SJSA1 (cell line): ENCODE results near the gene TAF11L2. TPM values are rescaled to one million over a fixed set of nuclear protein-coding genes. Genes with fewer than 3 reads are reported as not detected.
"Not testable (repeated sequence)": the region's sequence is repeated elsewhere in the genome, so short reads cannot be mapped to it uniquely, and the experiment has no call there.

Experiments
- DNase-seq, 2 experiments: peaks; one replicate each; pipeline ENCODE4 v3.0.0-alpha.2; 2015 to 2020; ENCODE audit warnings: low spot score in 2 of 2, low read depth in 1 of 2
- H3K27ac ChIP-seq: fragments of 250-450 bp; sonication (Bioruptor Pico); 2 replicates; pipeline ENCODE4 v1.5.1; 2020; ENCODE audit warnings: mild to moderate bottlenecking, moderate library complexity
- H3K27me3 ChIP-seq: fragments of 250-450 bp; sonication (Bioruptor Pico); replicated peaks from 2 replicates; pipeline ENCODE4 v1.5.1; 2020; ENCODE audit warnings: mild to moderate bottlenecking, moderate library complexity
- H3K36me3 ChIP-seq: fragments of 250-450 bp; sonication (Bioruptor Pico); 2 replicates; pipeline ENCODE4 v1.5.1; 2020; ENCODE audit warnings: mild to moderate bottlenecking
- H3K4me1 ChIP-seq: fragments of 250-450 bp; sonication (Bioruptor Pico); replicated peaks from 2 replicates; pipeline ENCODE4 v1.6.1; 2021; ENCODE audit warnings: mild to moderate bottlenecking
- H3K4me3 ChIP-seq: fragments of 250-450 bp; sonication (Bioruptor Pico); 2 replicates; pipeline ENCODE4 v1.5.1; 2020; ENCODE audit warnings: mild to moderate bottlenecking
- H3K9me3 ChIP-seq: fragments of 250-450 bp; sonication (Bioruptor Pico); replicated peaks from 2 replicates; pipeline ENCODE4 v1.5.1; 2020; ENCODE audit warnings: mild to moderate bottlenecking
- total RNA-seq: library from RNA; depleted of rRNA; stranded (reverse); fragments of >200 nt; shearing (Covaris generic); gene quantifications from 2 replicates; pipeline ENCODE4 v1.2.3, GENCODE V29; 2014; rRNA removed

TAF11L2 gene
- not detected in 2 replicates for total RNA-seq

DNA sequence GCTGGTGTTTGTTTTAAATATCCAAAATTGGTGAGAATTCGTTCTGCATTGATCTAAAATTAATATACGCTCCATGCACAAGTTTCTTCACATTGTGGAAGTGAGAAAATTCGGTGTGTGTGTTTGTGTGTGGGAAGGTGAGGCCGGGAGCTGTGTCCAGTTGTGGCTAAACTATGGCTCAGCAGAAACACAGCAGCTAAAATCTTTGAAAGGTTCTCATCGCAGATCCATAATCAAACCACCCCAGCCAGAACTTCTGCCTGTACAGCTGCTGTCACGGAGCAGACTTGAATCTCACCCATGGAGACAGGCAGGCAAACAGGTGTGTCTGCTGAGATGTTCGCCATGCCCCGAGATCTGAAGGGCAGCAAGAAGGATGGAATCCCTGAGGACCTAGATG is at the start of gene TAF11L2:
TSS of gene TAF11L2 (plus strand) at position 301 of the 400 bp plus-strand sequence.
- not testable (repeated sequence) for H3K4me1 ChIP-seq, H3K27me3 ChIP-seq, H3K9me3 ChIP-seq, H3K4me3 ChIP-seq, H3K27ac ChIP-seq, H3K36me3 ChIP-seq, DNase-seq

DNA sequence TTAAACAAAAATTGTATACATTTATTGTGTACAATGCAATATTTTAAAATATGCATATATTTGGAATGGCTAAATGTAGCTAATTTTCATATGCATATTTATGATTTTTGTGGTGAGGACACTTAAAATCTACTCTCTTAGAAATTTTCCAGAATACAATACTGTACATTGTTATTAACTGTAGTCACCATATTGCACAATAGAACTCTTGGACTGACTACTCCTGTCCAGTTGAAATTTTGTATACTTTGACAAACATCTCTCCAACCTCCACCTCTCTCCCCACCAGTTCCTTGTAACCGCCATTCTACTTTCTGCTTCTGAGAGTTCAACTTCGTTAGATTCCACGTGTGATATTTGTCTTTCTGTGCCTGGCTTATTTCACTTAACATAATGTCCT is 49.2 kb upstream of the TAF11L2 start:
- Histone ChIP-seq H3K27ac (no peak overlapping the region), H3K4me1 (peaks cover 9% of the 10 kb centered on the region), H3K27me3 (no peaks in the 10 kb centered on the region), H3K4me3 (no peak overlapping the region), H3K9me3 (no peaks in the 10 kb centered on the region), H3K36me3 (no peaks in the 10 kb centered on the region)
- DNase-seq: no peak

DNA sequence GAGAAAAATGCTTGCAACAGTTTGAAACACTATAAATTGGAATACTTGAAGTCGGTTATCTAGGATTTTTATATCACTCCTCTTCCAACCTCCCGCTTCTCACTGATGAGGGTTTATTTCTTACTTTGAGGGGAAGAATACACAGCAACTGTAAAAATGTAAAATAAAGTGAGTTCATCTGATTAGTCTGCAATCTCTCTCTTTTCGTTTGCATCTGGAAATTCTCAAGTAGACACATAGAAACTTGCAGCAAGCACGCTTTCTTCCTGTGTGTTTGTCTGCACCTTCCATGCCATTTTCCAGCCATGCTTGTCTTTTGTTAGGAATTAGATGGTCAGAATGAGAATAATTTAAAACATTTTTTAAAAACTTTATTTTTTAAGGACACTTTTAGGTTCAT is 45.1 kb upstream of the TAF11L2 start:
- no peaks in the 10 kb centered on the region for H3K4me1 ChIP-seq
- no peak for DNase-seq
- no peaks in the 10 kb centered on the region for H3K36me3 ChIP-seq
- H3K27me3 ChIP-seq: no peaks in the 10 kb centered on the region
- H3K27ac ChIP-seq: no peak overlapping the region
- H3K9me3 ChIP-seq: no peaks in the 10 kb centered on the region
- H3K4me3 ChIP-seq: no peak overlapping the region

DNA sequence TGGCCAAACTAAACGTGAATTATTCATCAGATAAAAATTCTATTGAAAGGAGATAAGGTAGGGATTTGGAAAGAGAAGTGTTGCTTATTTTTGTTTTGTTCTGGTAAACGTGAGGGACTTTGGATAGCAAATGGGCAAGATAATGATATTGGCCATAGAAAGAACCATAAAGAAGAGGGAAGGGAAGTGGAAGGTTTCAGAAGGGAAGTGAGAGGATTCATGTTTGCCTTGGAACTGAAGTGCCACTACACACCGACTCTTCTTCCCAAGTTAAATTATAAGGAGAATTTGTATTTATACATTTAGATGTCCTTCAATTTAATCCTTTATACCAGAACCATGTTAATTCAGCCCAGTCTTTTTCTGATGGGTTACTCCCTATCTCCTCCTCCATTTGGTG is 42.1 kb upstream of the TAF11L2 start:
- DNase-seq: no peak
- Histone ChIP-seq H3K27ac (no peak overlapping the region), H3K36me3 (no peaks in the 10 kb centered on the region), H3K27me3 (no peaks in the 10 kb centered on the region), H3K9me3 (no peaks in the 10 kb centered on the region), H3K4me3 (no peak overlapping the region), H3K4me1 (no peaks in the 10 kb centered on the region)

DNA sequence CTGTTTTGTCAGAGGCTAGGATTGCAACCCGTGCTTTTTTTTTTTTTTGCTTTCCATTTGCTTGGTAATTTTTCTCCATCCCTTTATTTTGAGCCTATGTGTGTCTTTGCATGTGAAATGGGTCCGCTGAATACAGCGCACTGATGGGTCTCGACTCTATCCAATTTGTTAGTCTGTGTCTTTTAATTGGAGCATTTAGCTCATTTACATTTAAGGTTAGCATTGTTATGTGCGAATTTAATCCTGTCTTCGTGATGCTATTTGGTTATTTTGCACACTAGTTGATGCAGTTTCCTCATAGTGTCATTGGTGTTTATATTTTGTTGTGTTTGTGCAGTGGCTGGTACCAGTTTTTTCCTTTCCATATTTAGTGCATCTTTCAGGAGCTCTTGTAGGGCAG is 36.2 kb upstream of the TAF11L2 start:
- H3K9me3 ChIP-seq: no peaks in the 10 kb centered on the region
- no peaks in the 10 kb centered on the region for H3K36me3 ChIP-seq
- no peaks in the 10 kb centered on the region for H3K27me3 ChIP-seq
- DNase-seq: no peak
- no peaks in the 10 kb centered on the region for H3K4me1 ChIP-seq
- no peak overlapping the region for H3K4me3 ChIP-seq
- no peak overlapping the region for H3K27ac ChIP-seq

DNA sequence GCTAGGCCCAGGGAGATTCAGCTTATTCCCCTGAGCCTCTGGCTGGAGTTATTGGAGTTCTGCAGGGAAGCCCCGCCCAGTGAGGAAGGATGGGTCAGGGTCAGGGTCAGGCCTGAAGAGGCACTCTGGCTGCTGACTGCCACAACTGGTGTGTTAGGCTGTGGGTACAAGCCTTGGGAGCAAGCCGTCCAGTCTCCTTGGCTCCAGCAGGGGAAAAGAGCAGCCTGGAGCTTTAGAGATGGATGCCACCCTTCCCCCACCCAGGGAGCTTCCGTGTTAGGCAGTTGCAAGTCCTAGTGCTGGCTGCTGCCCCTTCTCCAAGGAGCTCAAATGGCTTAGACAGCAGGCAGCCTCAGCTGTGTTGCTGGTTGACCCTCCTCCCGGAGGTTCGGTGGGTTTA is 34.4 kb upstream of the TAF11L2 start:
- H3K27me3 ChIP-seq: no peaks in the 10 kb centered on the region
- no peak overlapping the region for H3K4me3 ChIP-seq
- H3K36me3 ChIP-seq: no peaks in the 10 kb centered on the region
- no peaks in the 10 kb centered on the region for H3K9me3 ChIP-seq
- DNase-seq: no peak
- H3K4me1 ChIP-seq: no peaks in the 10 kb centered on the region
- no peak overlapping the region for H3K27ac ChIP-seq

DNA sequence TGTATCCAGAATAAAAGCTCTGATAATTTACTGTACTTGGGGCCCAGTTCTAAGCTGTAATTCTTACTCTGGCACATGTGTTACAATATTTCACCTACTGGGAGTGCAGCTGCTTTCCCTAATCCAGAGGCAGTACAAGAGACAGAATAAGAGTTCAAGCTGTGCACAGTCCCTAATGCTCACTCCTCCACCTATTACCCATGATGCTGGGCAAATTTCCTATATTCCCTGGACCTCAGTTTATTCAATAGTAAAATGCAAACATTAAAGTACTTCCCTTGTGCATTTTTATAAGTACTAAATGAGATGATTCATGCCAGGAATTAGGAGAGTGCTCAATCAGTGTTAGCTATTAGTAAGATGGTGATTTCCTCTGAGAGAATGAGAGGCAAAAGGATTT is 28.0 kb upstream of the TAF11L2 start:
- Histone ChIP-seq H3K4me1 (no peaks in the 10 kb centered on the region), H3K9me3 (no peaks in the 10 kb centered on the region), H3K36me3 (no peaks in the 10 kb centered on the region), H3K4me3 (no peak overlapping the region), H3K27me3 (0 out of 2 replicates have a peak, but pooled peaks cover 3% of the 10 kb centered on the region), H3K27ac (no peak overlapping the region)
- DNase-seq: no peak

DNA sequence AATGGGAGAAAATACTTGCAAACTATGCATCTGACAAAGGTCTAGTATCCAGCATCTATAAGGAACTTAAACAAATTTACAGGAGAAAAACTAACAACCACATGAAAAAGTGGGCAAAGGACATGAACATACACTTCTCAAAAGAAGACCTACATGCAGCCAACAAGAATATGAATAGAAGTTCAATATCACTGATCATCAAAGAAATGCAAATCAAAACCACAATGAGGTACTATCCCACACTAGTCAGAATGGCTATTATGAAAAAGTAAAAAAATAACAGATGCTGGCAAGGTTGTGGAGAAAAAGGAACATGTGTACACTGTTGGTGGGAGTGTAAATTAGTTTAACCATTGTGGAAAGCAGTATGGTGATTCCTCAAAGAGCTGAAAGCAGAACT is 23.0 kb upstream of the TAF11L2 start:
- not testable (repeated sequence) for DNase-seq, H3K9me3 ChIP-seq

DNA sequence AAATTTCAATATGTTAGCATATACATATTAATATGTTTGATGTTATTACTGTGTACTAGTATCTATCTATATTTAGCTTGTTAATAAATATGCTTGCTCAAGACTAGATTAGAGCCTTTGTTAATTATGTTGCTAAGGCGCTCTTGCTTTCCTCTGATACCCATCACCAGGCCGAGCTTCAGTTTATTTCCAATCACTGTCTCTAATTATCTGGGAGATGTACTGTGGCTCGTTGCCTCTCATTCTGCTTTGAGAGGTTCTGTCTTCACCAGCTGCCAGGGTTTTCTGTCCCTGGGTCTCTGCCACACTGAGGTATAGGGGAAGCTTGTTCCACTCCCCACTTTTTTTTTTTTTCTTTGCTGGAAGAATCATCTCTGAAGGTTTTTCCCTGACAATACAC is 21.0 kb upstream of the TAF11L2 start:
- Histone ChIP-seq H3K27me3 (0 out of 2 replicates have a peak, but pooled peaks cover 3% of the 10 kb centered on the region), H3K4me3 (no peak overlapping the region), H3K4me1 (no peaks in the 10 kb centered on the region), H3K9me3 (no peaks in the 10 kb centered on the region), H3K27ac (no peak overlapping the region), H3K36me3 (no peaks in the 10 kb centered on the region)
- DNase-seq: no peak

More for the DNA sequence above, 23.0 kb upstream of the TAF11L2 start:
- not testable (repeated sequence) for H3K27me3 ChIP-seq, H3K27ac ChIP-seq, H3K4me1 ChIP-seq, H3K4me3 ChIP-seq, H3K36me3 ChIP-seq

DNA sequence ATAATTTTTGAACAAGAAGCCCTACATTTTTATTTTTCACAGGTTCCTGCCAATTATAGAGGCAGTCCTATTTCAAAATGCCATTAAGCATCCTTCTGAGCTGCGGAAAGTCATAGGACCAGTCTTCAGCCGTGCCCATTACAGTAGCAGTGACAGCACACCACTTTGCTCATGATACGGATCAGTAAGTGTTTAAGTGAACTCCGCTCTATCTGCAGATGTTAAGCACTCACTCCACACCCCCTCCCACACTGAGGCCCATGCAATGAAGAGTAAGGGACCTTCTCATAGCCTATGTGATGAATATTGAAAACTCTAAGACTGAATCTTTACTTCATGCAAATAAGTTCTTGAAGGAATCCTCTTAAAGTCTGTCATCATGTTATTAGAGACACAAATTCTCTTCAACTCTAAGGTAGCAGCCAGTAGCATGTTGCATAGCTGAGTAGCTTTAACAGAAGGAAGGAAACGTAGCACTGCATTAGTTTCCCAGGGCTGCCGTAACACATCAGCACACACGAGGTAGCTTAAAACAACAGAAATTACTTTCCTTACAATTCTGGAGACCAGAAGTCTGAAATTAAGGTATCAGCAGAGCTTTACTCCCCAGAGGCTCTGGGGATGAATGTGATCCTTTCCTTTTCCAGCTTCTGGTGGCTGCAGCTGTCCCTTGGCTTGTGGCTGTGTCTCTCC is 20.3 kb upstream of the TAF11L2 start:
- no peak overlapping the region for H3K4me3 ChIP-seq
- no peaks in the 10 kb centered on the region for H3K4me1 ChIP-seq
- no peak overlapping the region for H3K27ac ChIP-seq
- DNase-seq: no peak
- H3K9me3 ChIP-seq: no peaks in the 10 kb centered on the region
- H3K36me3 ChIP-seq: no peaks in the 10 kb centered on the region
- H3K27me3 ChIP-seq: 0 out of 2 replicates have a peak, but pooled peaks cover 6% of the 10 kb centered on the region

DNA sequence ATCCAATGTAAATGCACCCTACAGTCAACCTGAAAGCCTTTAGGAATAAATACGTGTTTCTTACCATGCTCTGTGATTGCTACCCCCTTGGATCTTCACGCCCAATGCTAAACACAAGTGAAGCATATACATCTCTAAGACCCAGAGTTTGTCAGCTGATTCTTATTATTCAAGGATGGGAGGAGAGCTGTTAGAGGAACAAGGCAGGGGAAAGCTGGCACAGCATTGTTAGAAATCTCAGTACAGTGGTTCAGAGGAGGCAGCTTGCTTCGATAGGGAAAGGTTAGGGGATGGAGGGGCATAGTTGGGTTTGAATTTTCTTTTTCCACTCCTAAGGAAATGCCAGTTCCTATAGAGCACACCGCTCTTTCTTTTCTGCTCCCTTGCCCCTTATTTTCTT is 16.7 kb upstream of the TAF11L2 start:
- H3K27ac ChIP-seq: no peak overlapping the region
- no peak for DNase-seq

DNA sequence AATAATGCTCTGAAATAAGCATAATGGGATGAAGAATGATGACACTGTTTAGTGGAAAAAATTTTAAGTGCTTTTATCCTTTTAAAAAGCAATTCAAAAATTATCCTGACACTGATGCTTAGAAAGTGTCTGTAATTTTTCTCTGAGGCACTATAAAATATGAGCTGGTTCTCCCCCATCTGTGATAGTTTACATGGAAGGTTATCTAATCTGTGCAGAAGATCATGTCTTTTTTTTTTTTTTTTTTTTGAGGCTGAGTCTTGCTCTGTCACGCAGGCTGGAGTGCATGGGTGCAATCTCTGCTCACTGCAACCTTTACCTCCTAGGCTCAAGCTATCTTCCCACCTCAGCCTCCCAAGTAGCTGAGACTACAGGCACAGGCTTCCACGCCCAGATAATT is 15.2 kb upstream of the TAF11L2 start:
- Histone ChIP-seq H3K4me3 (no peak overlapping the region), H3K27ac (no peak overlapping the region), H3K4me1 (no peaks in the 10 kb centered on the region), H3K36me3 (no peaks in the 10 kb centered on the region), H3K27me3 (0 out of 2 replicates have a peak, but pooled peaks cover 9% of the 10 kb centered on the region), H3K9me3 (no peaks in the 10 kb centered on the region)
- no peak for DNase-seq

More for the DNA sequence above, 16.7 kb upstream of the TAF11L2 start:
- Histone ChIP-seq H3K9me3 (no peaks in the 10 kb centered on the region), H3K27me3 (0 out of 2 replicates have a peak, but pooled peaks cover 9% of the 10 kb centered on the region), H3K36me3 (no peaks in the 10 kb centered on the region), H3K4me1 (no peaks in the 10 kb centered on the region), H3K4me3 (no peak overlapping the region)

DNA sequence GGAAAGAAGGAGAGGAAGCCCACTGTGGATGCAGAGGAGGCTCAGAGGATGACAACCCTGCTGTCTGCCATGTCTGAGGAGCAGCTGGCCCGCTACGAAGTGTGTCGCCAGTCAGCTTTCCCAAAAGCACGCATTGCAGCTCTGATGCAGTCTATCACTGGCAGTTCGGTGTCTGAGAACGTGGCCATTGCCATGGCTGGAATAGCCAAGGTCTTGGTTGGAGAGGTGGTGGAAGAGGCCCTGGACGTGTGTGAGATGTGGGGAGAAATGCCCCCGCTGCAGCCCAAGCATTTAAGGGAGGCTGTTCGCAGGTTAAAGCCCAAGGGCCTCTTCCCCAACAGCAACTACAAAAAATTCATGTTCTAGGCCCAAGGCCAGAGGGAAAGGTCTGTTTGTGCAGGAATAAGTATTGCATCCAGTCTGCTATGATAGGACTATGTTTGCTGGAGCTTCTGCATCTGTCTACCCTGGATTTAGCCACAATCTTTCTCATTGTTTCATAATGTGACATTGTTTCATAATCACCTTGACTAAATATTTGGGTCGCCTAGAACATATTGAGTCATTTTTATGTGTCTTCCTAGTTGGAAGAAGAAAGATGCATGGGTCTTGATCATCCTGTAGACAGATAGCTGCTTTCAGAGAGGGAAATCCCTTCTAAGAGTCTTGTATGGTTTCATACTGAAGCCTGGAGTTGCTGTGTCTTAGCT is 11.4 kb upstream of the TAF11L2 start:
- not testable (repeated sequence) for DNase-seq, H3K9me3 ChIP-seq, H3K36me3 ChIP-seq, H3K27ac ChIP-seq, H3K4me1 ChIP-seq, H3K27me3 ChIP-seq, H3K4me3 ChIP-seq

DNA sequence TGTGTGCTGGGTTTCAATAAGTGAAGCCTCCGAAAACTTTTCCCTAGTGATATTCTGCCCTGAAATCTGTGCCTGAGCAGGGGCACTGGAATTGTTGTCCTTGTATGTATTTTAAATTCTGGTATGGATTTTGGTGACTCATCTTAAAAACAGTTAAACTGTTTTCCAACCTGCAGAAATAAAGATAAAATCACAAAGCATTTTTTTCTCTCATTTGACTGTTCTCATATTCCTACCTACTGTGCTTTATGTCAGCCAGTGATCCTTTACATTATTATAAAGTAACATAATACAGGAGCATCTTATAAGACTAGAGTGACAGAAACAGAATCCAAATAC is 10.9 kb upstream of the TAF11L2 start:
- DNase-seq: no peak
- no peaks in the 10 kb centered on the region for H3K9me3 ChIP-seq
- no peak overlapping the region for H3K27ac ChIP-seq
- no peaks in the 10 kb centered on the region for H3K36me3 ChIP-seq
- no peaks in the 10 kb centered on the region for H3K4me1 ChIP-seq
- H3K4me3 ChIP-seq: no peak overlapping the region
- H3K27me3 ChIP-seq: 0 out of 2 replicates have a peak, but pooled peaks cover 6% of the 10 kb centered on the region
